GM12878 (cell line): Measurements from ENCODE around the gene CLDN10. TPM values are rescaled to one million over a fixed set of nuclear protein-coding genes. Genes with fewer than 3 reads are reported as not detected.

ENCODE experiments used
- ATAC-seq: fragments of 200-7000 bp; cut with Tn5 transposase; 3 replicates; pipeline ENCODE4 v1.9.1; 2020; ENCODE audit warnings: mild to moderate bottlenecking, moderate library complexity
- BruUV-seq: library from RNA; stranded (reverse); fragments of 400-500 nt; replicated peaks from 2 replicates; lab custom pipeline; 2021; lab: Mats Ljungman, UMichigan
- CTCF ChIA-PET: fragments of 300-600 bp; sonication (Branson Sonifier 250); formaldehyde crosslinking; extraction: SDS; loops from one replicate; lab custom pipeline; 2021; ENCODE audit warnings: inconsistent platforms; lab: Yijun Ruan, JAX
- POLR2A ChIA-PET: fragments of 350-600 bp; formaldehyde crosslinking; extraction: SDS; loops from one replicate; lab custom pipeline; 2021; ENCODE audit warnings: inconsistent platforms; lab: Charles Lee
- RAD21 ChIA-PET: fragments of 300-600 bp; sonication (Branson Sonifier 250); formaldehyde crosslinking; loops from one replicate; lab custom pipeline; 2023; ENCODE audit warnings: antibody characterized with exemption; ENCODE audit not compliant: unreplicated experiment; lab: Charles Lee
- SMC1A ChIA-PET: fragments of 300-600 bp; sonication (Branson Sonifier 250); formaldehyde crosslinking; loops from one replicate; lab custom pipeline; 2023; ENCODE audit not compliant: unreplicated experiment, uncharacterized antibody; lab: Charles Lee
- DNase-seq: peaks from one replicate; pipeline ENCODE4 v3.0.0-alpha.2; 2011; ENCODE audit warnings: low read depth, low spot score
- FAIRE-seq: peaks from 3 replicates; lab custom pipeline; 2011; peaks lifted over from hg19 to GRCh38; lab: Jason Lieb, UNC
- H2AFZ ChIP-seq: 2 replicates; pipeline ENCODE4 v1.6.0; 2011; ENCODE audit warnings: low read depth, low read length, control low read depth; ENCODE audit not compliant: control insufficient read depth
- H3K27ac ChIP-seq: 2 replicates; pipeline ENCODE4 v1.5.1; 2011; ENCODE audit warnings: control low read depth; ENCODE audit not compliant: control insufficient read depth, insufficient read depth
- H3K27me3 ChIP-seq, 2 experiments: replicated peaks in 1 of 2; 2 replicates each; pipeline versions ENCODE4 v1.6.0 to v1.6.1; 2011; ENCODE audit warnings: low read length in 1 of 2; ENCODE audit not compliant: control insufficient read depth in 2 of 2, insufficient read depth in 2 of 2
- H3K36me3 ChIP-seq, 2 experiments: 2 replicates each; pipeline ENCODE4 v1.5.1; 2011; ENCODE audit warnings: low read length in 1 of 2; ENCODE audit not compliant: control insufficient read depth in 2 of 2, insufficient read depth in 2 of 2
- H3K4me1 ChIP-seq: 2 replicates; pipeline ENCODE4 v1.6.1; 2011; ENCODE audit warnings: mild to moderate bottlenecking, low read length, moderate library complexity, mixed read lengths; ENCODE audit not compliant: control insufficient read depth, insufficient read depth
- H3K4me2 ChIP-seq: 2 replicates; pipeline ENCODE4 v1.6.0; 2011; ENCODE audit warnings: control low read depth; ENCODE audit not compliant: control insufficient read depth, insufficient read depth
- H3K4me3 ChIP-seq: fragments of 200-600 bp; sonication (generic); 2 replicates; pipeline ENCODE4 v1.5.1; 2016
- H3K79me2 ChIP-seq: 2 replicates; pipeline ENCODE4 v1.6.0; 2011; ENCODE audit warnings: low read length; ENCODE audit not compliant: control insufficient read depth, insufficient read depth
- H3K9ac ChIP-seq: 2 replicates; pipeline ENCODE4 v1.8.0; 2011; ENCODE audit warnings: low read length, control low read depth, mixed read lengths; ENCODE audit not compliant: control insufficient read depth, insufficient read depth
- H3K9me3 ChIP-seq: replicated peaks from 3 replicates; pipeline ENCODE4 v1.5.1; 2011; ENCODE audit warnings: mild to moderate bottlenecking, low read length; ENCODE audit not compliant: control insufficient read depth, insufficient read depth
- H4K20me1 ChIP-seq: 2 replicates; pipeline ENCODE4 v1.6.0; 2011; ENCODE audit not compliant: control insufficient read depth, insufficient read depth
- IKZF1 ChIP-seq: fragments of 450-650 bp; conservative IDR thresholded peaks from 2 replicates; pipeline ENCODE4 v1.6.1; 2017; ENCODE audit warnings: antibody characterized with exemption, mild to moderate bottlenecking
- KDM1A ChIP-seq: fragments of 200-600 bp; sonication (generic); IDR thresholded peaks from 2 replicates; pipeline ENCODE4 v1.6.1; 2016; ENCODE audit warnings: borderline replicate concordance
- KLF5 ChIP-seq: fragments of 450-650 bp; IDR thresholded peaks from 2 replicates; pipeline ENCODE4 v1.6.1; 2014; ENCODE audit warnings: mild to moderate bottlenecking; ENCODE audit not compliant: partially characterized antibody
- MTA3 ChIP-seq: IDR thresholded peaks from 2 replicates; pipeline ENCODE4 v1.6.1; 2012; ENCODE audit warnings: low read length, inconsistent platforms, borderline replicate concordance
- NBN ChIP-seq: fragments of 450-650 bp; IDR thresholded peaks from 2 replicates; pipeline ENCODE4 v1.6.1; 2016
- NFIC ChIP-seq: IDR thresholded peaks from 2 replicates; pipeline ENCODE4 v1.6.1; 2012; ENCODE audit warnings: low read depth, mild to moderate bottlenecking, inconsistent platforms, low read length, moderate library complexity
- RCOR1 ChIP-seq: conservative IDR thresholded peaks from 2 replicates; pipeline ENCODE4 v1.6.1; 2012; ENCODE audit warnings: low read depth, low read length, improper control_type of control experiment
- RUNX3 ChIP-seq: IDR thresholded peaks from 2 replicates; pipeline ENCODE4 v1.6.1; 2012; ENCODE audit warnings: low read length, inconsistent platforms
- ZNF384 ChIP-seq: IDR thresholded peaks from 2 replicates; pipeline ENCODE4 v1.6.1; 2012; ENCODE audit warnings: low read depth, mild to moderate bottlenecking, low read length, improper control_type of control experiment, borderline replicate concordance
- WGBS: methylation state at CpG from one replicate; pipeline ENCODE4 v1.1.6; 2016; ENCODE audit warnings: low lambda C conversion rate; ENCODE audit not compliant: insufficient replicate concordance, insufficient coverage; ENCODE audit errors: missing lambda C conversion rate; 5-methylcytosine and 5-hydroxymethylcytosine counted together
- in situ Hi-C: fragments of 300-500 bp; cut with MboI; formaldehyde crosslinking; loops from 9 replicates; pipeline ENCODE4 v1.14.3; 2018; ENCODE audit warnings: mixed read lengths
- intact Hi-C: fragments of 100-400 bp; cut with micrococcal nuclease; formaldehyde crosslinking; loops from one replicate; pipeline ENCODE4 v1.14.2; 2022; ENCODE audit not compliant: unreplicated experiment
- polyA plus RNA-seq, 11 experiments: library from polyadenylated mRNA; depleted of rRNA in 4 of 11; unstranded in 6 of 11; stranded (reverse) in 5 of 11; fragments of >200 nt; fragmentation: Nextera tagmentation in 4 of 11; fragmentation: Illumina TruSeq in 1 of 11; extraction: Ambion mirVana in 4 of 11; extraction: Trizol in 1 of 11; gene quantifications; 1 replicate in 1 of 11; 2 replicates in 10 of 11; pipeline versions ENCODE4 v1.2.1 to v1.2.3, GENCODE V29; 2011 to 2016; ENCODE audit warnings: inconsistent platforms in 2 of 11, missing spikeins in 2 of 11, low read depth in 1 of 11
- total RNA-seq, 4 experiments: library from RNA; depleted of rRNA in 3 of 4; stranded (reverse); fragments of >200 nt in 3 of 4; fragmentation: Illumina TruSeq in 1 of 4; extraction: Trizol in 1 of 4; gene quantifications; 2 replicates each; pipeline versions ENCODE4 v1.2.1 to v1.2.3, GENCODE V29; 2013 to 2021
- TF ChIP-seq, protein P1 (sequence below): fragments of 450-650 bp; IDR thresholded peaks from 2 replicates; pipeline ENCODE4 v1.6.1; 2018; ENCODE audit warnings: borderline replicate concordance, mild to moderate bottlenecking; ENCODE audit not compliant: partially characterized antibody
- TF ChIP-seq, protein P2 (sequence below): fragments of 450-650 bp; IDR thresholded peaks from 2 replicates; pipeline ENCODE4 v1.6.1; 2017; ENCODE audit warnings: borderline replicate concordance

CLDN10 gene
- total and polyA plus RNA-seq, 10 of the 15 experiments (the other 5 are each of a cell fraction or from before 2014, with no cell fraction given) = not detected

DNA sequence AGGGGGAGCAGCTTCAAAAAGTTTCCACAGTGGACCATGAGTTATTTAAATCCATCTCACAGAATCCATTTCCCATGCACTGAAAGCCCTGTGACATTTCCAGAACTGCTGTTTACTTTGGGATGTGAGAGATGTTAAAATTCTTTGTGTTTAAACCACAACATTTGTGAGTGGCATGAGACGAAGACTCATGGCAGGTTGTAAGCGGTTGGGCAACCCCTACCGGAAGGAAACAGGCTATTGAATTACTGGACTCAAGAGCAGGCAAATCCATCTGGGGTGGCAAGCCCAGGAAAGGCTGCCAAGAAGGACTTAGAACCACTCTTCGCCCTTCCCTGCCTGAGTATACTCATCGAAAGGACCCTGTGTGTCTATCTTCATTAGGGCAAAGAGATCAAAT, 22.3 kb upstream of the CLDN10 start:
- WGBS = 0% methylated on average over 5 of the region's 5 CpGs
- BruUV-seq = no TSS peak
- no peaks in the 10 kb centered on the region for H3K4me1 ChIP-seq
- no peaks in the 10 kb centered on the region for H4K20me1 ChIP-seq
- no peak for TF ChIP-seq KLF5
- TF ChIP-seq NFIC = no peak
- TF ChIP-seq NBN = no peak
- TF ChIP-seq, protein P1, sequence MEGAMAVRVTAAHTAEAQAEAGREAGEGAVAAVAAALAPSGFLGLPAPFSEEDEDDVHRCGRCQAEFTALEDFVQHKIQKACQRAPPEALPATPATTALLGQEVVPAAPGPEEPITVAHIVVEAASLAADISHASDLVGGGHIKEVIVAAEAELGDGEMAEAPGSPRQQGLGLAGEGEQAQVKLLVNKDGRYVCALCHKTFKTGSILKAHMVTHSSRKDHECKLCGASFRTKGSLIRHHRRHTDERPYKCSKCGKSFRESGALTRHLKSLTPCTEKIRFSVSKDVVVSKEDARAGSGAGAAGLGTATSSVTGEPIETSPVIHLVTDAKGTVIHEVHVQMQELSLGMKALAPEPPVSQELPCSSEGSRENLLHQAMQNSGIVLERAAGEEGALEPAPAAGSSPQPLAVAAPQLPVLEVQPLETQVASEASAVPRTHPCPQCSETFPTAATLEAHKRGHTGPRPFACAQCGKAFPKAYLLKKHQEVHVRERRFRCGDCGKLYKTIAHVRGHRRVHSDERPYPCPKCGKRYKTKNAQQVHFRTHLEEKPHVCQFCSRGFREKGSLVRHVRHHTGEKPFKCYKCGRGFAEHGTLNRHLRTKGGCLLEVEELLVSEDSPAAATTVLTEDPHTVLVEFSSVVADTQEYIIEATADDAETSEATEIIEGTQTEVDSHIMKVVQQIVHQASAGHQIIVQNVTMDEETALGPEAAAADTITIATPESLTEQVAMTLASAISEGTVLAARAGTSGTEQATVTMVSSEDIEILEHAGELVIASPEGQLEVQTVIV = no peak
- TF ChIP-seq, protein P2, sequence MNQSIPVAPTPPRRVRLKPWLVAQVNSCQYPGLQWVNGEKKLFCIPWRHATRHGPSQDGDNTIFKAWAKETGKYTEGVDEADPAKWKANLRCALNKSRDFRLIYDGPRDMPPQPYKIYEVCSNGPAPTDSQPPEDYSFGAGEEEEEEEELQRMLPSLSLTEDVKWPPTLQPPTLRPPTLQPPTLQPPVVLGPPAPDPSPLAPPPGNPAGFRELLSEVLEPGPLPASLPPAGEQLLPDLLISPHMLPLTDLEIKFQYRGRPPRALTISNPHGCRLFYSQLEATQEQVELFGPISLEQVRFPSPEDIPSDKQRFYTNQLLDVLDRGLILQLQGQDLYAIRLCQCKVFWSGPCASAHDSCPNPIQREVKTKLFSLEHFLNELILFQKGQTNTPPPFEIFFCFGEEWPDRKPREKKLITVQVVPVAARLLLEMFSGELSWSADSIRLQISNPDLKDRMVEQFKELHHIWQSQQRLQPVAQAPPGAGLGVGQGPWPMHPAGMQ = no peak
- TF ChIP-seq ZNF384 = no peak
- no peak for TF ChIP-seq KDM1A
- no peak for TF ChIP-seq RCOR1
- TF ChIP-seq MTA3 = no peak
- TF ChIP-seq RUNX3 = no peak
- TF ChIP-seq IKZF1 = no peak
- TF ChIP-seq, all 136 proteins: peak for 0
- H3K27ac ChIP-seq = no peak overlapping the region
- no peak overlapping the region for H3K9ac ChIP-seq
- H3K4me3 ChIP-seq = no peak overlapping the region
- intact Hi-C loops = no loop called here
- no peak overlapping the region for H2AFZ ChIP-seq
- ATAC-seq = no peak
- FAIRE-seq = no peak
- H3K36me3 ChIP-seq = no peaks in the 10 kb centered on the region
- ChIA-PET SMC1A (no interaction called here), RAD21 (interaction anchor here (0.6 kb wide), 1 partner anchor 343 kb away, joined by 3 read pairs; no protein-coding TSS in a partner anchor), POLR2A (no interaction called here), CTCF (interaction anchor here (1.0 to 2.0 kb wide), 3 partner anchors 92 to 305 kb away, joined by 3 to 6 read pairs (median 5); no protein-coding TSS in a partner anchor)
- 0 out of 4 replicates have a peak, but pooled peaks cover 0 to 5% of the 10 kb centered on the region in 2 experiments for H3K27me3 ChIP-seq
- DNase-seq = no peak
- no peaks in the 10 kb centered on the region; the same call in 2 of the 3 replicates for H3K9me3 ChIP-seq
- H3K79me2 ChIP-seq = no peaks in the 10 kb centered on the region
- in situ Hi-C loops = no loop called here
- no peak overlapping the region for H3K4me2 ChIP-seq
